Transverse colon (tissue), 3 donors: ENCODE results near the gene PRPSAP1.

ENCODE experiments used
- CTCF ChIP-seq, 5 experiments: fragments of 200-600 bp in 3 of 5; fragments of 450-650 bp in 2 of 5; sonication (generic) in 3 of 5; IDR thresholded peaks; 1 replicate in 2 of 5; 2 replicates in 3 of 5; pipeline ENCODE4 v1.5.1; 2016 to 2017; ENCODE audit warnings: antibody characterized with exemption in 5 of 5, inconsistent platforms in 3 of 5, mild to moderate bottlenecking in 2 of 5, moderate library complexity in 1 of 5
- POLR2A ChIP-seq: fragments of 450-650 bp; IDR thresholded peaks from one replicate; pipeline ENCODE4 v1.6.1; 2016; ENCODE audit warnings: antibody characterized with exemption, mild to moderate bottlenecking, moderate library complexity

- TF ChIP-seq CTCF (IDR thresholded peaks at IDR 0.05) (peak; percentile 90 to 95 (median 92)), POLR2A (no peak)
Observed at GRCh38 chr17:76385892-76386786, 32.4 kb upstream of the PRPSAP1 start.
